ENCODE data around the gene NUDC. TPM values are rescaled to one million over a fixed set of nuclear protein-coding genes. Genes with fewer than 3 reads are reported as not detected.

Gene NUDC
- total RNA-seq (2021) (101 to 118 TPM (median 108 TPM) in 3 replicates), Bru-seq, nascent RNA (percentile 83 among the genes with signal in this experiment)
- long read RNA-seq, experiment 1, transcript NUDC-201 (9 exons, 1,800 nt) = major isoform, 942 of 1,060 reads
- long read RNA-seq, experiment 1, partial matches to known transcripts = 21 of 1,060 reads
- long read RNA-seq, experiment 1, other reads (novel, unspliced or antisense) = 96 of 1,060 reads
- long read RNA-seq, experiment 2, transcript NUDC-204 (2 exons, 607 nt) = minor isoform, 6 of 248 reads
- long read RNA-seq, experiment 2, transcript NUDC-201 (9 exons, 1,800 nt) = major isoform, 136 of 248 reads
- long read RNA-seq, experiment 2, partial matches to known transcripts = 87 of 248 reads
- long read RNA-seq, experiment 2, other reads (novel, unspliced or antisense) = 19 of 248 reads
- long read RNA-seq, experiment 3, transcript NUDC-201 (9 exons, 1,800 nt) = major isoform, 1,734 of 1,986 reads
- long read RNA-seq, experiment 3, partial matches to known transcripts = 50 of 1,986 reads
- long read RNA-seq, experiment 3, other reads (novel, unspliced or antisense) = 202 of 1,986 reads

GRCh38 chr1:26921540-26922430 is at the start of gene NUDC:
Gene NUDC (plus strand): TSS chr1:26921743. CDS start chr1:26921849, 106 bp downstream.
- peak; percentile 97 for DNase-seq (ENCODE audit: low spot score)
- ChIA-PET CTCF (interaction anchor here (0.6 to 1.5 kb wide), 2 partner anchors 9 to 112 kb away, joined by 3 read pairs; no protein-coding TSS in a partner anchor), POLR2A (interaction anchor here (0.6 to 1.1 kb wide), 4 partner anchors 21 to 276 kb away, joined by 3 to 13 read pairs (median 4); partner anchors contain the start of gene SLC9A1)
- ATAC-seq = peak; percentile 98
- Mint-ChIP-seq H3K9me3 (no peaks in the 10 kb centered on the region), H3K27ac (peak within 1 kb of the TSS; percentile 89), H3K4me1 (peaks cover 21% of the 10 kb centered on the region), H3K4me3 (peak within 1 kb of the TSS; percentile 90), H3K36me3 (peaks cover 30% of the 10 kb centered on the region), H3K27me3 (ENCODE audit: low read depth) (peaks cover 2% of the 10 kb centered on the region; the same call in 1 of the 2 replicates)
- TF ChIP-seq ATF3 (CRISPR knock-in tag; conservative IDR thresholded peaks at IDR 0.05) (0 out of 2 replicates have a peak, but pooled peaks have one; percentile 32), ZNF219 (CRISPR knock-in tag; IDR thresholded peaks at IDR 0.05; ENCODE audit: borderline replicate concordance) (0 out of 2 replicates have a peak, but pooled peaks have one; percentile 83), ERG (CRISPR knock-in tag; IDR thresholded peaks at IDR 0.05) (no peak), ZNF281 (CRISPR knock-in tag; IDR thresholded peaks at IDR 0.05) (no peak), ZNF138 (CRISPR knock-in tag; conservative IDR thresholded peaks at IDR 0.05) (no peak), ETV6 (CRISPR knock-in tag; IDR thresholded peaks at IDR 0.05) (peak; percentile 93; the same call in 1 of the 2 replicates), SMAD3 (CRISPR knock-in tag; IDR thresholded peaks at IDR 0.05; ENCODE audit: borderline replicate concordance) (peak; percentile 57; the same call in 1 of the 2 replicates), ZBTB21 (CRISPR knock-in tag; IDR thresholded peaks at IDR 0.05; ENCODE audit: borderline replicate concordance) (no peak), ATF6 (CRISPR knock-in tag; IDR thresholded peaks at IDR 0.05) (no peak), ESRRA (CRISPR knock-in tag; IDR thresholded peaks at IDR 0.05; ENCODE audit: borderline replicate concordance) (no peak), SMAD4 (CRISPR knock-in tag; IDR thresholded peaks at IDR 0.05) (no peak), TEAD4 (CRISPR knock-in tag; IDR thresholded peaks at IDR 0.05) (no peak), FOXJ3 (CRISPR knock-in tag; IDR thresholded peaks at IDR 0.05; ENCODE audit: borderline replicate concordance) (no peak), ZNF396 (CRISPR knock-in tag; IDR thresholded peaks at IDR 0.05; ENCODE audit: borderline replicate concordance) (no peak), JAZF1 (CRISPR knock-in tag; IDR thresholded peaks at IDR 0.05) (no peak), PREB (CRISPR knock-in tag; IDR thresholded peaks at IDR 0.05; ENCODE audit: borderline replicate concordance) (no peak), FOXP1 (CRISPR knock-in tag; IDR thresholded peaks at IDR 0.05; ENCODE audit: borderline replicate concordance) (peak; percentile 93), MYBL2 (CRISPR knock-in tag; IDR thresholded peaks at IDR 0.05) (peak; percentile 79), TEAD1 (CRISPR knock-in tag; IDR thresholded peaks at IDR 0.05) (peak; percentile 46; the same call in 1 of the 2 replicates), CREB1 (CRISPR knock-in tag; IDR thresholded peaks at IDR 0.05) (no peak; the same call in 1 of the 2 replicates)
- TF ChIP-seq, protein P1, sequence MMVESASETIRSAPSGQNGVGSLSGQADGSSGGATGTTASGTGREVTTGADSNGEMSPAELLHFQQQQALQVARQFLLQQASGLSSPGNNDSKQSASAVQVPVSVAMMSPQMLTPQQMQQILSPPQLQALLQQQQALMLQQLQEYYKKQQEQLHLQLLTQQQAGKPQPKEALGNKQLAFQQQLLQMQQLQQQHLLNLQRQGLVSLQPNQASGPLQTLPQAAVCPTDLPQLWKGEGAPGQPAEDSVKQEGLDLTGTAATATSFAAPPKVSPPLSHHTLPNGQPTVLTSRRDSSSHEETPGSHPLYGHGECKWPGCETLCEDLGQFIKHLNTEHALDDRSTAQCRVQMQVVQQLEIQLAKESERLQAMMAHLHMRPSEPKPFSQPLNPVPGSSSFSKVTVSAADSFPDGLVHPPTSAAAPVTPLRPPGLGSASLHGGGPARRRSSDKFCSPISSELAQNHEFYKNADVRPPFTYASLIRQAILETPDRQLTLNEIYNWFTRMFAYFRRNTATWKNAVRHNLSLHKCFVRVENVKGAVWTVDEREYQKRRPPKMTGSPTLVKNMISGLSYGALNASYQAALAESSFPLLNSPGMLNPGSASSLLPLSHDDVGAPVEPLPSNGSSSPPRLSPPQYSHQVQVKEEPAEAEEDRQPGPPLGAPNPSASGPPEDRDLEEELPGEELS (CRISPR knock-in tag; IDR thresholded peaks at IDR 0.05) = peak; percentile 97
- TF ChIP-seq, protein P2, sequence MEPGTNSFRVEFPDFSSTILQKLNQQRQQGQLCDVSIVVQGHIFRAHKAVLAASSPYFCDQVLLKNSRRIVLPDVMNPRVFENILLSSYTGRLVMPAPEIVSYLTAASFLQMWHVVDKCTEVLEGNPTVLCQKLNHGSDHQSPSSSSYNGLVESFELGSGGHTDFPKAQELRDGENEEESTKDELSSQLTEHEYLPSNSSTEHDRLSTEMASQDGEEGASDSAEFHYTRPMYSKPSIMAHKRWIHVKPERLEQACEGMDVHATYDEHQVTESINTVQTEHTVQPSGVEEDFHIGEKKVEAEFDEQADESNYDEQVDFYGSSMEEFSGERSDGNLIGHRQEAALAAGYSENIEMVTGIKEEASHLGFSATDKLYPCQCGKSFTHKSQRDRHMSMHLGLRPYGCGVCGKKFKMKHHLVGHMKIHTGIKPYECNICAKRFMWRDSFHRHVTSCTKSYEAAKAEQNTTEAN (CRISPR knock-in tag; IDR thresholded peaks at IDR 0.05) = peak; percentile 85; the same call in 1 of the 2 replicates
